Stimulated activated CD4-positive, alpha-beta T cell treated with anti-CD3 and anti-CD28 coated beads, Interleukin-4, amount 100 ng/mL, for 48 hours (primary cell): Measurements from ENCODE around the gene TOP3A.

Experiments used
- DNase-seq, 2 donors: peaks; one replicate each; pipeline ENCODE4 v3.0.0-alpha.2; 2020; ENCODE audit warnings: low read depth in 2 of 2

TOP3A gene

GRCh38 chr17:18231164-18231563 lies 83.6 kb downstream of the TOP3A start:
- no peak for DNase-seq

- DNase-seq = no peak
Observed at GRCh38 chr17:18230288-18231141, 84.3 kb downstream of the TOP3A start.

GRCh38 chr17:18229771-18230170 lies 85.0 kb downstream of the TOP3A start:
- no peak for DNase-seq

- no peak for DNase-seq
Observed at GRCh38 chr17:18229254-18229653, 85.5 kb downstream of the TOP3A start.

- no peak for DNase-seq
Observed at GRCh38 chr17:18228176-18228682, 86.6 kb downstream of the TOP3A start.

- DNase-seq = no peak
Observed at GRCh38 chr17:18227635-18228034, 87.2 kb downstream of the TOP3A start.

- no peak for DNase-seq
Observed at GRCh38 chr17:18226284-18226945, 88.4 kb downstream of the TOP3A start.

- DNase-seq = no peak
Observed at GRCh38 chr17:18225642-18226283, 89.0 kb downstream of the TOP3A start.

- DNase-seq = peak; percentile 96 to 97
Observed at GRCh38 chr17:18225121-18225641, 89.6 kb downstream of the TOP3A start, which contains the start of gene LLGL1. TSS of gene LLGL1 (plus strand) at chr17:18225635. CDS start at chr17:18225683, 48 bp downstream.

GRCh38 chr17:18224387-18225120 lies 90.2 kb downstream of the TOP3A start:
- no peak for DNase-seq

GRCh38 chr17:18224053-18224386 lies 90.8 kb downstream of the TOP3A start:
- no peak for DNase-seq
